Subcutaneous adipose tissue (tissue), 4 donors: Measurements from ENCODE around the gene NCBP3. TPM values are rescaled to one million over a fixed set of nuclear protein-coding genes. Genes with fewer than 3 reads are reported as not detected.

Experiments used
- total RNA-seq, 4 donors: library from RNA; depleted of rRNA; stranded (reverse); fragments of >200 nt; gene quantifications; one replicate each; pipeline ENCODE4 v1.1.0, GENCODE V29; 2016
- TF ChIP-seq, protein P1 (sequence below): fragments of 450-650 bp; IDR thresholded peaks from one replicate; pipeline ENCODE4 v1.5.1; 2016; ENCODE audit warnings: low read depth, mild to moderate bottlenecking, control low read depth, antibody characterized with exemption, moderate library complexity

NCBP3 gene
- total RNA-seq, 4 donors from 2014 or later = 21.6 to 26.4 (median 23.6) TPM

GRCh38 chr17:3846437-3847164, 555 bp upstream of the NCBP3 start:
- TF ChIP-seq, protein P1, sequence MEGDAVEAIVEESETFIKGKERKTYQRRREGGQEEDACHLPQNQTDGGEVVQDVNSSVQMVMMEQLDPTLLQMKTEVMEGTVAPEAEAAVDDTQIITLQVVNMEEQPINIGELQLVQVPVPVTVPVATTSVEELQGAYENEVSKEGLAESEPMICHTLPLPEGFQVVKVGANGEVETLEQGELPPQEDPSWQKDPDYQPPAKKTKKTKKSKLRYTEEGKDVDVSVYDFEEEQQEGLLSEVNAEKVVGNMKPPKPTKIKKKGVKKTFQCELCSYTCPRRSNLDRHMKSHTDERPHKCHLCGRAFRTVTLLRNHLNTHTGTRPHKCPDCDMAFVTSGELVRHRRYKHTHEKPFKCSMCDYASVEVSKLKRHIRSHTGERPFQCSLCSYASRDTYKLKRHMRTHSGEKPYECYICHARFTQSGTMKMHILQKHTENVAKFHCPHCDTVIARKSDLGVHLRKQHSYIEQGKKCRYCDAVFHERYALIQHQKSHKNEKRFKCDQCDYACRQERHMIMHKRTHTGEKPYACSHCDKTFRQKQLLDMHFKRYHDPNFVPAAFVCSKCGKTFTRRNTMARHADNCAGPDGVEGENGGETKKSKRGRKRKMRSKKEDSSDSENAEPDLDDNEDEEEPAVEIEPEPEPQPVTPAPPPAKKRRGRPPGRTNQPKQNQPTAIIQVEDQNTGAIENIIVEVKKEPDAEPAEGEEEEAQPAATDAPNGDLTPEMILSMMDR = no peak

DNA sequence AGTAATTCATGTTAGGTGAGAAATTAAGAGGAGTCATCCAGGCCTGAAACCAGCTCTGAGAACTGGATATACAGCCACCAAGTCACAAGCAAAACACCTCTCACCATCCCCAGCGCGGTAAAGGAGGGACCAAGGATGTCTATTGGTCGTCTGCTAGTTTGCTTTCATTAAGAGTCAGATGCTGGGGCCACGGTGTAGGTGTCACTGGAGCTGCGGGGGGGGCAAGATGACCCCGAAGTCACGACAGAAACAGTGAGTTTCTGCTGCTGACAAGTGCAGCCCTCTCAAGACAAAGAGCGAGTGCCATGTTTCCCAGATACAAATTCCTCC, 790 bp downstream of the NCBP3 start:
- TF ChIP-seq, protein P1 = no peak

- TF ChIP-seq, protein P1 = no peak
Measured at GRCh38 chr17:3843935-3844516, 2.0 kb downstream of the NCBP3 start.

DNA sequence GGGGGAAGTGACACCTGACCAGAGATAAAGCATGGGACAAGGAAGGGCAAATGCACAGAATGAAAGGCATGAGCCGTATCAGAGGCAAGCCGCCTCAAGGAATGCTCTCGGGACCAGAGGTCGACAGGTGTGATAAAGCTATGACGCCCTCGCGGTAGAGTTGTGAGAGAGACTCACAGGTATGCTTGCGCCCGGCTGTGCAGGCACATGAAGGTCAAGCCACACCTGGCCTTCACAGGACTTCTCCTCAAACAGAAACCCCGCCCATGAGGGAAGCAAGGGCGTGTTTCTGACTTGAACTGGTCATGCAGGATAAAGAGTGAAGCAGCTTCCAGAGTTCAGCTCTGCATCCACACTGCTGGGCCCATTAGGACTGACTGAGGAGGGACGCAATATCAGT, 7.8 kb downstream of the NCBP3 start:
- TF ChIP-seq, protein P1 = no peak

DNA sequence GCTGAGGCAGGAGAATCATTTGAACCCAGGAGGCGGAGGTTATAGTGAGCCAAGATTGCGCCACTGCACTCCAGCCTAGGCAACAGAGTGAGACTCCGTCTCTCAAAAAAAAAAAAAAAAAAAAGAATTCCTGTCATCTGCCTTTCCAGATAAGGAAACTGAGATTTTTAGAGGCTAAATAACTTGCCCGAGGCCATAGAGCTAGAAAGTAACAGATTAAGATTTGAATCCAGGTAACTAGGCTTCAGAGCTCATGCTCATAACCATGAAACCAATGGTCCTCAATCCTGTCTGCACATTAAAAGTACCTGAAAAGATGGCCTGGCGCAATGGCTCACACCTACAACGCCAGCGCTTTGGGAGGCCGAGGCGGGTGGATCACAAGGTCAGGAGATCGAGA, 9.5 kb downstream of the NCBP3 start:
- TF ChIP-seq, protein P1 = no peak

DNA sequence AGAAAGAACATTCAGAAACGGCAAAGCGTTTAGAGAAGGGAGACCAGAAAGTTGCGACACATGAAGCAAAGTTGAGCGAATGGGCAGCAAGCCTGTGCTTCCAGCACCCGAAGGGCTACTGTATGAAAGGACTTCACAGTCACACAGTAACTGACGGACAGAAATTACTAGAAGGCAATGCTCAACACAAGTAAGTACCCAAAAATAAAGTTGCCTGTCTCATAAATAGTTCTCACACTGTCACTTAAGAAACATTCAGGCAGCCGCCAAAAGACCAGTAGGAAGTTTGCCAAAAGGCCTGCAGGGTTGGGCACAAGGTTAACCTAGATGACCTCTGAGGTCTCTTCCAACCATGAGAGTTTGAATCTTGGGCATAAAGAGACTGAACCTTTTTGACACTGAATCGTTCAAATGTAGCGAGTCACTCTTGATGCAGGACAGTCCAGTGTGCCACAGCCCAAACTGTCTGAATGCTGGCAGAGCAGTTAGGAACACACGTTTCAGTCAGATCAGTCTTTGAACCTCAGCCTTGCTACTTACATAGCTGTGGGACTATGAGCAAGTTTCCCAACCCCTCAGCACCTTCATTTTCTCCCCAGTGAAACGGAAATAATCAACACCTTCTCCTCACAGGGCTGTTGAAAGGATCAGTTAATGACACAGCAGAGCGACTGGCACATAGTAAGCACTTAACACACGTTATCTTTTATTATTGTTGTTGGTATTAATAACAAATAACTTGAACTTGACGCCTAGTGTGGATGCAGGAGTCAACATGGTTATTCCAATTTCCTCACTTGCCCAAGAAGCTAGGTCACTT, 10.4 kb downstream of the NCBP3 start:
- TF ChIP-seq, protein P1 = no peak

GRCh38 chr17:3834811-3835210, 11.2 kb downstream of the NCBP3 start:
- TF ChIP-seq, protein P1 = no peak
